SK-N-SH (cell line): ENCODE results near the gene ANKRD1.

Experiments used
- CHD2 ChIP-seq: fragments of 150-350 bp; IDR thresholded peaks from 2 replicates; pipeline ENCODE4 v1.6.1; 2018; ENCODE audit warnings: low read length; ENCODE audit not compliant: partially characterized antibody
- EZH2phosphoT487 ChIP-seq: fragments of 200-600 bp; sonication (generic); IDR thresholded peaks from 2 replicates; pipeline ENCODE4 v1.6.1; 2017; ENCODE audit warnings: low read depth, mixed run types, mild to moderate bottlenecking, antibody characterized with exemption, moderate library complexity, borderline replicate concordance
- FOXM1 ChIP-seq: IDR thresholded peaks from 2 replicates; pipeline ENCODE4 v1.4.0; 2012; ENCODE audit warnings: low read depth, mild to moderate bottlenecking
- GABPA ChIP-seq: IDR thresholded peaks from 2 replicates; pipeline ENCODE4 v1.4.0; 2012; ENCODE audit warnings: low read depth, mild to moderate bottlenecking
- JUND ChIP-seq: IDR thresholded peaks from 2 replicates; pipeline ENCODE4 v1.4.0; 2012
- MXI1 ChIP-seq: IDR thresholded peaks from 2 replicates; pipeline ENCODE4 v1.6.1; 2012; ENCODE audit warnings: mild to moderate bottlenecking, low read depth, low read length, improper control_type of control experiment
- NRF1 ChIP-seq: IDR thresholded peaks from 2 replicates; pipeline ENCODE4 v1.6.1; 2012; ENCODE audit warnings: low read depth, mild to moderate bottlenecking, low read length
- RCOR1 ChIP-seq: fragments of 150-350 bp; IDR thresholded peaks from 2 replicates; pipeline ENCODE4 v1.6.1; 2017; ENCODE audit warnings: antibody characterized with exemption, low read length
- SMC3 ChIP-seq: IDR thresholded peaks from 2 replicates; pipeline ENCODE4 v1.6.1; 2012; ENCODE audit warnings: low read depth, low read length, improper control_type of control experiment
- YY1 ChIP-seq: IDR thresholded peaks from 2 replicates; pipeline ENCODE4 v1.4.0; 2012; ENCODE audit warnings: low read depth, mild to moderate bottlenecking
- TF ChIP-seq, protein P1 (sequence below): fragments of 200-600 bp; sonication (generic); IDR thresholded peaks from 2 replicates; pipeline ENCODE4 v1.6.1; 2017; ENCODE audit warnings: antibody characterized with exemption, mild to moderate bottlenecking, moderate library complexity
- TF ChIP-seq, protein P2 (sequence below): IDR thresholded peaks from 2 replicates; pipeline ENCODE4; 2012
- TF ChIP-seq, protein P3 (sequence below): IDR thresholded peaks from 2 replicates; pipeline ENCODE4 v1.4.0; 2012; ENCODE audit warnings: low read depth

DNA sequence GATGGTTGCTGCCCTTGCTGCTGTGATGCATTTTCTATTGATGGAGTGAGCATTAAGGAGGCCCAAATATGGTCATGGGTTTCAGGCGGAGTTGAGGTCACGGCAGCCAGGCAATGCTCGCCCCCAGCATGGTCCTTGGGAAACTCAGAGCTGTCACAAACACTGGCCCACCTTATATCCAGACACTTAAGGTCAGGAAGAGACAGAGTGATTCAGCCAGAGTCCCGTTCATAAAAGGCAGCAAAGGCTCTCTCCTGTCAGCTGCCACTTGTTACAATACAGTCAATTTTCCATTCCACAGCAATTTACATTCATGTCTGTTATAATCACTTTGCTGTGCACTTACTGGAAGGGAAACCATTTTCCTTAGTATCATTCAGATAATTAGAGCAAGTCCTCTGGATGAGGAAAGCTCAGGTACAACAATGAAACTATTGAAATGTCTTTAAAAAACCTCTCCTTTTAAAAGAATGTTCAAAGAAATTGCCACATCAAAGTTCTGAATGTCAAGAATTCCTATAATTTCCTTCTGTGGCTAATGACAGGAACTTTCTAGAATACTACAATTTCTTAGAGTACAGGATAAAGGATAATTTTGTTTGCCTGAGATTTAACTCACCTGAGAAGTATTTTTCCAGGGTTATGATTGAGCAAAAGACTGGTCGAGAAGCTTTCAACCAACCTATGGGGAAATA lies 14.8 kb upstream of the ANKRD1 start:
- no peak for TF ChIP-seq CHD2
- TF ChIP-seq, protein P1, sequence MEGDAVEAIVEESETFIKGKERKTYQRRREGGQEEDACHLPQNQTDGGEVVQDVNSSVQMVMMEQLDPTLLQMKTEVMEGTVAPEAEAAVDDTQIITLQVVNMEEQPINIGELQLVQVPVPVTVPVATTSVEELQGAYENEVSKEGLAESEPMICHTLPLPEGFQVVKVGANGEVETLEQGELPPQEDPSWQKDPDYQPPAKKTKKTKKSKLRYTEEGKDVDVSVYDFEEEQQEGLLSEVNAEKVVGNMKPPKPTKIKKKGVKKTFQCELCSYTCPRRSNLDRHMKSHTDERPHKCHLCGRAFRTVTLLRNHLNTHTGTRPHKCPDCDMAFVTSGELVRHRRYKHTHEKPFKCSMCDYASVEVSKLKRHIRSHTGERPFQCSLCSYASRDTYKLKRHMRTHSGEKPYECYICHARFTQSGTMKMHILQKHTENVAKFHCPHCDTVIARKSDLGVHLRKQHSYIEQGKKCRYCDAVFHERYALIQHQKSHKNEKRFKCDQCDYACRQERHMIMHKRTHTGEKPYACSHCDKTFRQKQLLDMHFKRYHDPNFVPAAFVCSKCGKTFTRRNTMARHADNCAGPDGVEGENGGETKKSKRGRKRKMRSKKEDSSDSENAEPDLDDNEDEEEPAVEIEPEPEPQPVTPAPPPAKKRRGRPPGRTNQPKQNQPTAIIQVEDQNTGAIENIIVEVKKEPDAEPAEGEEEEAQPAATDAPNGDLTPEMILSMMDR: no peak
- no peak for TF ChIP-seq GABPA
- no peak for TF ChIP-seq EZH2phosphoT487
- TF ChIP-seq NRF1: no peak
- TF ChIP-seq SMC3: no peak
- no peak for TF ChIP-seq RCOR1
- TF ChIP-seq, protein P2, sequence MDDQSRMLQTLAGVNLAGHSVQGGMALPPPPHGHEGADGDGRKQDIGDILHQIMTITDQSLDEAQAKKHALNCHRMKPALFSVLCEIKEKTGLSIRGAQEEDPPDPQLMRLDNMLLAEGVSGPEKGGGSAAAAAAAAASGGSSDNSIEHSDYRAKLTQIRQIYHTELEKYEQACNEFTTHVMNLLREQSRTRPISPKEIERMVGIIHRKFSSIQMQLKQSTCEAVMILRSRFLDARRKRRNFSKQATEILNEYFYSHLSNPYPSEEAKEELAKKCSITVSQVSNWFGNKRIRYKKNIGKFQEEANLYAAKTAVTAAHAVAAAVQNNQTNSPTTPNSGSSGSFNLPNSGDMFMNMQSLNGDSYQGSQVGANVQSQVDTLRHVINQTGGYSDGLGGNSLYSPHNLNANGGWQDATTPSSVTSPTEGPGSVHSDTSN: peak; percentile 51; the same call in 1 of the 2 replicates
- no peak for TF ChIP-seq FOXM1
- no peak for TF ChIP-seq JUND
- TF ChIP-seq, protein P3, sequence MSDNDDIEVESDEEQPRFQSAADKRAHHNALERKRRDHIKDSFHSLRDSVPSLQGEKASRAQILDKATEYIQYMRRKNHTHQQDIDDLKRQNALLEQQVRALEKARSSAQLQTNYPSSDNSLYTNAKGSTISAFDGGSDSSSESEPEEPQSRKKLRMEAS: no peak
- TF ChIP-seq MXI1: no peak
- TF ChIP-seq YY1: no peak
